ENCODE results near the gene PHF2.

DNA sequence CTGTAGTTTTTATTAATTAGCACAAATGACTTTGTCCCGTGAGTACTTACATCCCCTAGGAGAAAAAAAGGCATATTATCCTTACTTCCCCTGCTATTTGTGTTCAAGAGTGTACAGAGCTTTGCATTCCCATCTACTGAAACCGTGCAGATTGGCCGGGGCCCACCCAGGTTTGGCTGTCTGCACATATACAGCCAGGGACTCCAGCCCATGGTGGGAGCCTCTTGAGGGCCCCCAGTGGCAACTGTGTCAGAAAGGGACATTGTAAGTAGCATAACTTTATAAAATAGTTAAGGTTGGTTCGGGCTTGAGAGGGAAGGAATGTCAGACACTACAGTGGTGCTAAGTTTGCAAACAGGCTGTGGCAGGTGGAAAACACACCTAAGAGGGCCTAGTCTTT is 24.7 kb downstream of the PHF2 start:
- TF ChIP-seq CTCF (IDR thresholded peaks at IDR 0.05) (no peak), EZH2 (IDR thresholded peaks at IDR 0.05; ENCODE audit: borderline replicate concordance, insufficient read depth, low read depth, low read length, poor library complexity, severe bottlenecking) (no peak)
